Stimulated activated naive B cell treated with anti-CD40 and anti-IgM and Interleukin-4, amounts not matched to agents 10 μg/mL and 1 μg/mL and 100 μg/mL, for 72 hours (primary cell): ENCODE data around the gene COMMD8.

Experiments used
- ATAC-seq, 2 donors: fragments of 150-1000 bp; cut with Tn5 transposase; replicated peaks; 2 replicates each; pipeline ENCODE4 v1.10.0; 2021; ENCODE audit warnings: moderate library complexity in 1 of 2
- DNase-seq: peaks from one replicate; pipeline ENCODE4 v3.0.0; 2021
- H3K27ac Mint-ChIP-seq: one replicate; pipeline ENCODE4 v1.8.0; 2022; ENCODE audit warnings: mild to moderate bottlenecking, mixed read lengths
- H3K27me3 Mint-ChIP-seq, 2 donors: one replicate each; pipeline ENCODE4 v1.8.0; 2022; ENCODE audit warnings: mixed read lengths in 2 of 2
- H3K36me3 Mint-ChIP-seq, 2 donors: one replicate each; pipeline ENCODE4 v1.8.0; 2022; ENCODE audit warnings: mixed read lengths in 2 of 2, mild to moderate bottlenecking in 1 of 2
- H3K4me1 Mint-ChIP-seq, 2 donors: one replicate each; pipeline ENCODE4 v1.8.0; 2022; ENCODE audit warnings: mixed read lengths in 2 of 2, mild to moderate bottlenecking in 1 of 2
- H3K4me3 Mint-ChIP-seq, 2 donors: one replicate each; pipeline ENCODE4 v1.8.0; 2022; ENCODE audit warnings: mild to moderate bottlenecking in 2 of 2, mixed read lengths in 2 of 2, moderate library complexity in 1 of 2
- H3K9me3 Mint-ChIP-seq, 2 donors: one replicate each; pipeline ENCODE4 v1.8.0; 2022; ENCODE audit warnings: mixed read lengths in 2 of 2, mild to moderate bottlenecking in 1 of 2

COMMD8 gene

GRCh38 chr4:47485047-47485692 lies 21.7 kb upstream of the COMMD8 start, which contains the start of gene ATP10D:
Gene ATP10D, plus strand, starts transcription at chr4:47485275. Its CDS starts 27,266 bp downstream, at chr4:47512541.
- H3K9me3 Mint-ChIP-seq = peaks cover 0 to 1% of the 10 kb centered on the region in 2 donors
- ATAC-seq (peak; percentile 97 to 98), DNase-seq (peak; percentile 85)
- peaks cover 4 to 7% of the 10 kb centered on the region in 2 donors for H3K36me3 Mint-ChIP-seq
- H3K27me3 Mint-ChIP-seq = no peaks in the 10 kb centered on the region
- H3K27ac Mint-ChIP-seq = peak within 1 kb of the TSS; percentile 97
- H3K4me1 Mint-ChIP-seq = peaks cover 18 to 43% of the 10 kb centered on the region in 2 donors
- H3K4me3 Mint-ChIP-seq = peak within 1 kb of the TSS; percentile 95

- H3K27me3 Mint-ChIP-seq = no peaks in the 10 kb centered on the region
- ATAC-seq (no peak), DNase-seq (no peak)
- H3K4me3 Mint-ChIP-seq = peak overlapping the region; percentile 31 to 65
- H3K9me3 Mint-ChIP-seq = peaks cover 0 to 1% of the 10 kb centered on the region in 2 donors
- H3K4me1 Mint-ChIP-seq = peaks cover 16 to 36% of the 10 kb centered on the region in 2 donors
- H3K36me3 Mint-ChIP-seq = peaks cover 4 to 7% of the 10 kb centered on the region in 2 donors
- peak overlapping the region; percentile 97 for H3K27ac Mint-ChIP-seq
Observed at GRCh38 chr4:47484168-47484567, 20.7 kb upstream of the COMMD8 start.

GRCh38 chr4:47483745-47484144 lies 20.2 kb upstream of the COMMD8 start:
- peaks cover 14 to 32% of the 10 kb centered on the region in 2 donors for H3K4me1 Mint-ChIP-seq
- H3K36me3 Mint-ChIP-seq = peaks cover 2 to 5% of the 10 kb centered on the region in 2 donors
- H3K9me3 Mint-ChIP-seq = peaks cover 0 to under 1% of the 10 kb centered on the region in 2 donors
- DNase-seq = no peak
- H3K27me3 Mint-ChIP-seq = no peaks in the 10 kb centered on the region
- no peak for ATAC-seq
- no peak overlapping the region for H3K4me3 Mint-ChIP-seq
- peak overlapping the region; percentile 97 for H3K27ac Mint-ChIP-seq

GRCh38 chr4:47482326-47482725 lies 18.8 kb upstream of the COMMD8 start:
- H3K36me3 Mint-ChIP-seq = peaks cover 0 to 4% of the 10 kb centered on the region in 2 donors
- H3K27me3 Mint-ChIP-seq = no peaks in the 10 kb centered on the region
- no peaks in the 10 kb centered on the region for H3K9me3 Mint-ChIP-seq
- ATAC-seq (no peak), DNase-seq (no peak)
- no peak overlapping the region for H3K27ac Mint-ChIP-seq
- H3K4me1 Mint-ChIP-seq = peaks cover 14 to 29% of the 10 kb centered on the region in 2 donors
- no peak overlapping the region for H3K4me3 Mint-ChIP-seq

GRCh38 chr4:47478804-47479203 lies 15.3 kb upstream of the COMMD8 start:
- H3K36me3 Mint-ChIP-seq = no peaks in the 10 kb centered on the region
- no peaks in the 10 kb centered on the region for H3K9me3 Mint-ChIP-seq
- H3K4me1 Mint-ChIP-seq = peaks cover 3 to 15% of the 10 kb centered on the region in 2 donors
- DNase-seq = no peak
- H3K4me3 Mint-ChIP-seq = no peak overlapping the region
- no peak for ATAC-seq
- no peak overlapping the region for H3K27ac Mint-ChIP-seq
- H3K27me3 Mint-ChIP-seq = no peaks in the 10 kb centered on the region

- no peaks in the 10 kb centered on the region for H3K9me3 Mint-ChIP-seq
- DNase-seq (no peak), ATAC-seq (no peak)
- no peaks in the 10 kb centered on the region for H3K36me3 Mint-ChIP-seq
- H3K4me1 Mint-ChIP-seq = peaks cover 0 to 6% of the 10 kb centered on the region in 2 donors
- H3K27me3 Mint-ChIP-seq = no peaks in the 10 kb centered on the region
- H3K4me3 Mint-ChIP-seq = no peak overlapping the region
- H3K27ac Mint-ChIP-seq = no peak overlapping the region
Observed at GRCh38 chr4:47475411-47475810, 11.9 kb upstream of the COMMD8 start.

- DNase-seq (no peak), ATAC-seq (no peak)
- no peaks in the 10 kb centered on the region for H3K9me3 Mint-ChIP-seq
- H3K27ac Mint-ChIP-seq = no peak overlapping the region
- no peak overlapping the region for H3K4me3 Mint-ChIP-seq
- peaks cover 0 to 6% of the 10 kb centered on the region in 2 donors for H3K4me1 Mint-ChIP-seq
- no peaks in the 10 kb centered on the region for H3K36me3 Mint-ChIP-seq
- H3K27me3 Mint-ChIP-seq = no peaks in the 10 kb centered on the region
Observed at GRCh38 chr4:47474799-47475198, 11.3 kb upstream of the COMMD8 start.

GRCh38 chr4:47473141-47473750 lies 9.7 kb upstream of the COMMD8 start:
- H3K27me3 Mint-ChIP-seq = no peaks in the 10 kb centered on the region
- H3K4me3 Mint-ChIP-seq = no peak overlapping the region
- no peak overlapping the region for H3K27ac Mint-ChIP-seq
- H3K4me1 Mint-ChIP-seq = peaks cover 0 to 6% of the 10 kb centered on the region in 2 donors
- ATAC-seq (no peak), DNase-seq (no peak)
- H3K9me3 Mint-ChIP-seq = no peaks in the 10 kb centered on the region
- no peaks in the 10 kb centered on the region for H3K36me3 Mint-ChIP-seq

- no peaks in the 10 kb centered on the region for H3K27me3 Mint-ChIP-seq
- no peak overlapping the region for H3K27ac Mint-ChIP-seq
Observed at GRCh38 chr4:47471591-47471990, 8.1 kb upstream of the COMMD8 start.

GRCh38 chr4:47471064-47471463 lies 7.6 kb upstream of the COMMD8 start:
- Mint-ChIP-seq H3K4me3 (no peak overlapping the region), H3K27ac (no peak overlapping the region), H3K9me3 (no peaks in the 10 kb centered on the region), H3K36me3 (no peaks in the 10 kb centered on the region), H3K27me3 (no peaks in the 10 kb centered on the region), H3K4me1 (peaks cover 5 to 15% of the 10 kb centered on the region in 2 donors)
- ATAC-seq (no peak), DNase-seq (no peak)

More at GRCh38 chr4:47471591-47471990, 8.1 kb upstream of the COMMD8 start:
- peaks cover 2 to 10% of the 10 kb centered on the region in 2 donors for H3K4me1 Mint-ChIP-seq
- H3K4me3 Mint-ChIP-seq = no peak overlapping the region
- ATAC-seq (no peak), DNase-seq (no peak)
- H3K36me3 Mint-ChIP-seq = no peaks in the 10 kb centered on the region
- H3K9me3 Mint-ChIP-seq = no peaks in the 10 kb centered on the region

GRCh38 chr4:47469951-47470350 lies 6.4 kb upstream of the COMMD8 start:
- H3K9me3 Mint-ChIP-seq = no peaks in the 10 kb centered on the region
- no peak overlapping the region for H3K4me3 Mint-ChIP-seq
- H3K27me3 Mint-ChIP-seq = no peaks in the 10 kb centered on the region
- ATAC-seq (no peak), DNase-seq (no peak)
- H3K36me3 Mint-ChIP-seq = no peaks in the 10 kb centered on the region
- H3K4me1 Mint-ChIP-seq = peaks cover 13 to 26% of the 10 kb centered on the region in 2 donors
- H3K27ac Mint-ChIP-seq = no peak overlapping the region

GRCh38 chr4:47468706-47469365 lies 5.3 kb upstream of the COMMD8 start:
- DNase-seq (no peak), ATAC-seq (no peak)
- Mint-ChIP-seq H3K4me1 (peaks cover 15 to 34% of the 10 kb centered on the region in 2 donors), H3K36me3 (no peaks in the 10 kb centered on the region), H3K27me3 (no peaks in the 10 kb centered on the region), H3K27ac (no peak overlapping the region), H3K9me3 (no peaks in the 10 kb centered on the region), H3K4me3 (no peak overlapping the region)

GRCh38 chr4:47466056-47466785 lies 2.7 kb upstream of the COMMD8 start:
- Mint-ChIP-seq H3K4me3 (no peak overlapping the region), H3K27me3 (no peaks in the 10 kb centered on the region), H3K36me3 (no peaks in the 10 kb centered on the region), H3K4me1 (peaks cover 31 to 52% of the 10 kb centered on the region in 2 donors), H3K27ac (peak overlapping the region; percentile 63), H3K9me3 (no peaks in the 10 kb centered on the region)
- no peak for DNase-seq
- ATAC-seq = no peak

- peak; percentile 32 for DNase-seq
- Mint-ChIP-seq H3K27me3 (no peaks in the 10 kb centered on the region), H3K36me3 (no peaks in the 10 kb centered on the region), H3K27ac (peak overlapping the region; percentile 32), H3K4me1 (peaks cover 34 to 58% of the 10 kb centered on the region in 2 donors), H3K9me3 (no peaks in the 10 kb centered on the region), H3K4me3 (no peak overlapping the region)
- ATAC-seq = peak; percentile 58 to 59
Observed at GRCh38 chr4:47465004-47465403, 1.5 kb upstream of the COMMD8 start.
